ENCODE results near the gene CENPM.
A peak's percentile ranks its signal among the peaks of the same experiment; 100 is the strongest.
"Not testable (repeated sequence)": the region's sequence is repeated elsewhere in the genome, so short reads cannot be mapped to it uniquely, and the experiment has no call there.

The CENPM gene

DNA sequence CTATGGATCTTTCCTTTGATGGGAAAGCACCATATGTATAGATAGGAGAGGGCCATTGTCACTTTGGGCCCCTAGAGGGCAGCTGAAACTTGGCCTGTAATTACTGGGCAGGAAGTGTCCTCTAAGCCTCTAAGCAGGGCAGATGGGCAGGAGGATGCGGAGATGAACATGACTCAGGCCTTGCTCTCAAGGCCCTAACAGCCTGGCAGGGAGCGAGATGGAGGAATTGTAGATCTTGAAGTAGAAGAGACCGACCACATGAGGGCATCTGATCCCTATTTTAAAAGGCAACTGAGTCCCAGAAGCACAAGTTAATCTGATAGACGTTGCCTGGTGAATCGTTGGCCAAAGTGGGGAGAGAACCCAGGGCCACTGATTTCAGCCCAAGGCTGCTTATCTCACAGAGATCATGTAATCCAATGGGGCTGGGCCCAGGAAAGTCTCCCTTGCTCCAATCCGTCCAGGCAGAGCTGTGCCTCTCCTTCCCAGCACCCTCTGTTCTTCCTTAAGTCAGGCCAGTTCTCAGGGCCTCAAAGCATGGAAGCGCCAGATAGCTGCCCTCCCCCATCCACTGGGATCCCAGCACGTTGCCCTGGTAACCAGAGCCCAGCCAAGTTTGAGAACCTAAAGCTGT is 19.8 kb upstream of the CENPM start:
- no peak for DNase-seq (ENCODE audit: low read depth in 2 of 2)

GRCh38 chr22:41966225-41966606 is 19.3 kb upstream of the CENPM start:
- DNase-seq (ENCODE audit: low read depth in 2 of 2), result no peak

GRCh38 chr22:41964112-41964491 is 17.1 kb upstream of the CENPM start:
- no peak for DNase-seq (ENCODE audit: low read depth in 2 of 2)

DNA sequence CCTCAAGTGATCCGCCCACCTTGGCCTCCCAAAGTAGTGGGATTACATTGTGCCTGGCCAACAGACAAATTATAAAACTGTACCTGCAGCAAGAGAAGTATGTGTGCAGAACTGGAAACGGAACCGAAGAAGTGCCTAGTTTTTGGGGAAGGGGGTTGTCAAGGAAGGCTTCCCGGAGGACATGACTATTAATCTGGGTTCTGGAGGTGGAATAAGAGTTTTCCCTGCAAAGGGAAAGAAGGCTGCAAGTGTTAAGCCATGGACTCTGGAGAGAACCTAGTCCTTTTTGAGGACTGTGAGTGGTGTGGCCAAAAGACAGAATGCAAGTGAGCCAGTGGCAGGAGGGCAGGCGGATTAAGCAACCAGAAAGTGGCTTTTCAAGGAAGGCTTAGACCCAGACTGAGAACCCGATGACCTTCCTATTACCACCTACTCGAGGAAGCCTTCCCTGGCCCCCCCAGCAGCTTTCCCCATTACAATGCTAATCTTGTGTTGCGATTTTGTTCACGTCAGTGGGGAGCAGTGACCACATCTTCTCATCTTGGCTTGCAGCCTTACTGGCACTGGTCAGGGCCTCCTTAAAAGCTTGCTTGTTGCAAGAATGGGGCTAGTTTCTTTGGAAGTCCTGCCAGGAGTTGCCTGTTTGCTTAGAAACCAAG is 16.6 kb upstream of the CENPM start:
- DNase-seq (ENCODE audit: low read depth in 2 of 2), result no peak

DNA sequence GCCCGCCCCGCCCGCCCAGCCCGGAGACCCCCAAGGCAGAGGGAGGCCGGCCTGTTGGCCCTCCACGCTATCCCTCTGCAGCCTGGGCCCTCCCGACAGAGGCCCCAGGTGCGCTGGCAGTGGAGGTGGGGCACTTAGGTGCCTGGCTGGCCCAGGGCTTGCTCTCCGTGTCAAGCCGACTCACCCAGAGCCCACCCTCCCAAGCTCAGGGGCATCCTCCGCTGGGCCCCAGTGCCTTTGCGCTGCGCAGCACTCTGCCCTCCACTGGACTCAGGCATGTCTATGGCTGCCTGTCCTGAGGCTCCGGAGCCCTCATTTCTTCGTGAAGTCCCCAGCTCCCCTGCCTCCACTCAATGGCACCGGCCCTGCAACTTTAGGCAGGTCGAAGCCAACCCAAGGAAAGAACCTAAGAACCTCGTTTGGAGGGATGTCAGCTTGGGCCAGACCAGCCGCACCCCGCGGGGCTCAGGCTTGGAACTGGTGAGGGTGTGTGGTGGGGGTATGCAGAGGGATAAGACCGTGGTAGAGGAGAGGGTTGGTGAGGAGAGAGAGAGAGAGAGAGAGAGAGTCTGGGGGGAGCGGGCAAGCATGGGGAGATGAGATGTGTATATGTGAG is 11.1 kb upstream of the CENPM start:
- DNase-seq (ENCODE audit: low read depth in 2 of 2), result no peak

DNA sequence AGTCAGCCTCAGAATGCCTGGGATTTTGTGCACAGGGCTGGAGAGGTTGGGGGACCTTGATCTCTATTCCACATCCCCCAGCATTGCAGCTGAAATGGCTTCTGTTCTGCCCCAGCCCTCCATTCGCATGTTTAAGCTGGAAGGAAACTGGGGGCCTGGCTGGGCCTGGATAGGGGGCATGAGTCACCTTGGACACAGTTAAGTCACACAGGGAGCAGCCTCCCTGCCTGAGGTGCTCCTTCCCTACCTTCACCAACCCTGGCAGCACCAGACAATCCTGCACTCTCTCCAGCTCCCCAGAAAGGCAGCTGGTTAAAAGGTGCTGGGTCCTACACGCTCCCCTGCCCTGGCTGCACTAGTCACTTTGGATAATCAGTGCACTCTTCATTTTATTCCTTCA is 5.8 kb upstream of the CENPM start:
- DNase-seq (ENCODE audit: low read depth in 2 of 2), result no peak

GRCh38 chr22:41951898-41952474 is 5.0 kb upstream of the CENPM start, which contains the start of gene SMIM45:
Gene SMIM45, plus strand, starts transcription at chr22:41952150.
- no peak for DNase-seq (ENCODE audit: low read depth in 2 of 2)

GRCh38 chr22:41949297-41949965 is 2.5 kb upstream of the CENPM start:
- no peak for DNase-seq (ENCODE audit: low read depth in 2 of 2)

GRCh38 chr22:41948928-41949296 is 2.0 kb upstream of the CENPM start:
- not testable (repeated sequence) for DNase-seq (ENCODE audit: low read depth in 2 of 2)

- no peak for DNase-seq (ENCODE audit: low read depth in 2 of 2)
Measured at GRCh38 chr22:41948142-41948541, 1.2 kb upstream of the CENPM start.

DNA sequence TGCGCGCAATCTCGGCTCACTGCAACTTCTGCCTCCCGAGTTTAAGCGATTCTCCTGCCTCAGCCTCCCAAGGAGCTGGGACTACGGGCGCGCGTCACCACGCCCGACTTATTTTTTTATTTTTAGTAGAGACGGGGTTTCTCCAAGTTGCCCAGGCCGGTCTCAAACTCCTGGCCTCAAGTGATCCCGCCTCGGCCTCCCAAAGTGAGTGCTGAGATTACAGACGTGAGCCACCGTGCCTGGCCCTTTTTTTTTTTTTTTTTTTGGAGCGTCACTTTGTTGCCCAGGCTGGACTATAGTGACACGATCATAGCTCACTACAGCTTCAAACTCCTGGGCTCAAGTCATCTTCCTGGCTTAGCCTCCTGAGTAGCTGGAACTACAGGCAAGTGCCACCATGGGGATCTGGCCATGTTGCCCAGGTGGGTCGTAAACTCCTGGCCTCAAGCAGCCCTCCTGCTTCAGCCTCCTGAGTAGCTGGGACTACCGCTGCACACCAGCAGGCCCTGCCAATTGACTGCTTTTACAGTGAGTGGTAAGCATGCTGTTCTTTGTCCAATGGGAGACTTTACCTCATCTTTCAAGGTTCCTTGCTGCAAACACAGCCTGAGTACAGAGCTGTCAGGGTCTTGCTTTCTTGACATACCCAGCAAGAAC is 600 bp upstream of the CENPM start:
- no peak for DNase-seq (ENCODE audit: low read depth in 2 of 2)

GRCh38 chr22:41943661-41944209 is 3.2 kb downstream of the CENPM start:
- DNase-seq (ENCODE audit: low read depth in 2 of 2), result no peak

DNA sequence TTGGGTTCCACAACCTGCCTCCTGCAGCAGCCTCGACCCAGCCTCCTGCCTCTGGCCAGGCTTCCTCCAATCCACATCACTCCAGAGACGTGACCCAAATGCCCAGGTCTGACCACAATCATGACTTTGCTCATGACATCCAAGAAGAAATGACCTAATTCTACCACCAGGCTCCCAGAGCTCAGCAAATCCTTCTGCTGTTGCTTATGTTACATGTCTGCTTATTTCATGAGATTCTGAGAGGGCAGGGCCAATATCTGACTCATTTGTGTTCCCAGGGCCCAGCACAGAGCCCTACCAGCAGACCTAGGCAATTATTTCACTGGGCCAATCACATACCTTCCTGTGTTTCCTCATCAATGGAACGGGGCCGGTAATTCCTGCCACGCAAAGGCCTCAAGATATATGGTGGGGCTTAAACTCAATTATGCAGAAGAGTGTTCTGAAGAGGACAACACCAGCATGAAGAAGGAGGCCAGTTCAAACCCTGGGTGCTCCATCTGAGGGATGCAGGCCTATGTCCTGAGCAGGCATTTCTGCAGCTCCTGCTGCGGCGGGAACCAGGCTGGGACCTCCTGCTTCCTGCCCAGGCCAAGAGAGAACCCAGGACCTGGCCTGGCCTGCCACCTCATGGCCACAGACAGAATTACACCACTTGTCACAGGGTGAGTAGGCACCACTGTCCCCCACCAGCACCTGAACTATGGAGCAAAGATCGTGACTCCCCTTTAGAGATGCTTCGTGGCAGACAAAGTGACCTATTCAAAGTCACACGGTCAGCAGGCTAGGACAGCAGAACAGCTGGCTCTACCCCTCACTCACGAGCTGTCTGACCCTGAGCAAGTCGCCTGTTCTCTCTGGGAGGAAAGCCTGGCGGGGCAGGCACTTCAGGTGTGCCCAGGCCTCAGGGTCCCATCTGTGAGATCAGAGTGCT is 5.9 kb downstream of the CENPM start:
- DNase-seq (ENCODE audit: low read depth in 2 of 2), result peak; percentile 72 to 79

- peak; percentile 85 to 96 for DNase-seq (ENCODE audit: low read depth in 2 of 2)
Measured at GRCh38 chr22:41939981-41940831, 6.7 kb downstream of the CENPM start.

DNA sequence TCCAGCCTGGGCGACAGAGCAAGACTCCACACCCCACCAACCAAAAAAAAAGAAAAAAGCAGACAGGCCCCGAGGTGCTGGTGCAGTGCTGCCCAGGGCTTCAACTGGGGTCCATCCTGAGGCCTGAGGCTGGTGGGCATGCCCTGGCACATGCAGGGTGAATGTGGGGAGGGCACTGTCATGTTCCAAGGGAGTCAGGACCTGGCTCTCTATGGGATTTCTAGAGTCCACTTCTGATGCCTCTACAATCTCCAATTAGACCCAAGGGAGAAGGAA is 10.1 kb downstream of the CENPM start:
- no peak for DNase-seq (ENCODE audit: low read depth in 2 of 2)

DNA sequence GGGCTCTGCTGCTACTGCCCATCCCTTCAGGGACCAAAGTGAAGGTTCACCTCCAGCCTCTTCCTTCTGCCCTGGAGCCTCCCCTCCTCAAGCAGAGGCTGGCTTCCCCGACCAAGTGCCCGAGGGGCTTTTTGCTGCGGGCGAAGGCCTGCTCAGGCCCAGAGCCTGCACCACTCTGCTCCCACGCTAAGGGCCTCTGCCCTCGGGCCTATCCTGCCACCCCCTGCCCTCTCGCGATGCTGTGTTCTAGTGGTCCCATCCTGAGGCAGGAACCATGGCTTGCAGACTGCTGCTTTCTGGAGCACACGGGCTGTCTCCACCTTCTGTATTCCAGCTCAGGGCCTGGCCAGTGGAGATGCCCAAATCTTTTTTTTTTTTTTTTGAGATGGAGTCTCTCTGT is 11.4 kb downstream of the CENPM start:
- DNase-seq (ENCODE audit: low read depth in 2 of 2), result no peak

- no peak for DNase-seq (ENCODE audit: low read depth in 2 of 2)
Measured at GRCh38 chr22:41935015-41935351, 12.0 kb downstream of the CENPM start.

GRCh38 chr22:41934284-41935014 is 12.5 kb downstream of the CENPM start:
- no peak for DNase-seq (ENCODE audit: low read depth in 2 of 2)
